Neuronal stem cell (in vitro differentiated cells): ENCODE data around the gene CIT.

Experiments used
- DNase-seq: peaks from one replicate; pipeline ENCODE4 v3.0.0-alpha.2; 2013; ENCODE audit warnings: low spot score
- H2AFZ ChIP-seq: one replicate; pipeline ENCODE4 v1.6.1; 2013; ENCODE audit warnings: mild to moderate bottlenecking, low read length, inconsistent platforms
- H2AK5ac ChIP-seq: 2 replicates; pipeline ENCODE4 v1.6.1; 2013; ENCODE audit warnings: low read depth, mild to moderate bottlenecking, inconsistent platforms, low read length, moderate library complexity, mixed read lengths
- H2BK120ac ChIP-seq: 2 replicates; pipeline ENCODE4 v1.6.1; 2013; ENCODE audit warnings: low read depth, mild to moderate bottlenecking, inconsistent platforms, low read length, moderate library complexity, mixed read lengths
- H2BK12ac ChIP-seq: one replicate; pipeline ENCODE4 v1.6.1; 2013; ENCODE audit warnings: low read length, inconsistent platforms
- H2BK15ac ChIP-seq: 2 replicates; pipeline ENCODE4 v1.6.1; 2013; ENCODE audit warnings: mild to moderate bottlenecking, low read length, inconsistent platforms, mixed read lengths
- H2BK5ac ChIP-seq: one replicate; pipeline ENCODE4 v1.6.1; 2013; ENCODE audit warnings: inconsistent platforms, mild to moderate bottlenecking, low read length, moderate library complexity
- H3K14ac ChIP-seq: one replicate; pipeline ENCODE4 v1.6.1; 2013; ENCODE audit warnings: low read length, inconsistent platforms
- H3K18ac ChIP-seq: 2 replicates; pipeline ENCODE4 v1.6.1; 2013; ENCODE audit warnings: low read length, inconsistent platforms
- H3K23ac ChIP-seq: 2 replicates; pipeline ENCODE4 v1.6.1; 2013; ENCODE audit warnings: low read depth, mild to moderate bottlenecking, mixed read lengths, low read length, inconsistent platforms; ENCODE audit not compliant: poor library complexity
- H3K27ac ChIP-seq: replicated peaks from 3 replicates; pipeline ENCODE4 v1.5.1; 2013; ENCODE audit warnings: low read length, inconsistent platforms
- H3K27me3 ChIP-seq, 3 experiments: 2 replicates each; pipeline ENCODE4 v1.6.1; 2013; ENCODE audit warnings: low read length in 3 of 3, mild to moderate bottlenecking in 2 of 3, inconsistent platforms in 1 of 3, low read depth in 1 of 3, mixed read lengths in 1 of 3, moderate library complexity in 1 of 3; ENCODE audit not compliant: control insufficient read depth in 3 of 3, insufficient read depth in 3 of 3
- H3K36me3 ChIP-seq, 2 donors: replicated peaks in 1 of 2; 2 replicates each; pipeline ENCODE4 v1.6.1; 2013; ENCODE audit warnings: low read length in 2 of 2; ENCODE audit not compliant: control insufficient read depth in 2 of 2, insufficient read depth in 2 of 2
- H3K4ac ChIP-seq: 2 replicates; pipeline ENCODE4 v1.6.1; 2013; ENCODE audit warnings: inconsistent platforms, mild to moderate bottlenecking, low read length, moderate library complexity
- H3K4me1 ChIP-seq, 2 donors: 1 replicate in 1 of 2; 2 replicates in 1 of 2; pipeline ENCODE4 v1.6.1; 2013; ENCODE audit warnings: low read length in 2 of 2, low read depth in 1 of 2; ENCODE audit not compliant: control insufficient read depth in 2 of 2, insufficient read depth in 1 of 2
- H3K4me2 ChIP-seq: one replicate; pipeline ENCODE4 v1.6.1; 2013; ENCODE audit warnings: mild to moderate bottlenecking, low read length, inconsistent platforms; ENCODE audit not compliant: insufficient read depth, poor library complexity, severe bottlenecking
- H3K4me3 ChIP-seq, 2 donors: 2 replicates each; pipeline ENCODE4 v1.5.1; 2013; ENCODE audit warnings: low read length in 2 of 2, mild to moderate bottlenecking in 2 of 2, inconsistent platforms in 1 of 2, moderate library complexity in 1 of 2
- H3K79me1 ChIP-seq: one replicate; pipeline ENCODE4 v1.6.1; 2013; ENCODE audit warnings: low read depth, mild to moderate bottlenecking, inconsistent platforms, low read length, moderate library complexity
- H3K9ac ChIP-seq: one replicate; pipeline ENCODE4 v1.6.1; 2013; ENCODE audit warnings: mild to moderate bottlenecking, low read depth, low read length, inconsistent platforms; ENCODE audit not compliant: poor library complexity
- H3K9me3 ChIP-seq, 2 donors: replicated peaks in 1 of 2; 2 replicates each; pipeline versions ENCODE3 to v1.6.1; 2013; ENCODE audit warnings: low read length in 2 of 2, mild to moderate bottlenecking in 2 of 2, inconsistent platforms in 1 of 2, low read depth in 1 of 2, mixed read lengths in 1 of 2, moderate library complexity in 1 of 2; ENCODE audit not compliant: control insufficient read depth in 2 of 2, insufficient read depth in 1 of 2
- H4K8ac ChIP-seq: one replicate; pipeline ENCODE4 v1.6.1; 2013; ENCODE audit warnings: low read depth, mild to moderate bottlenecking, inconsistent platforms, low read length, moderate library complexity
- H4K91ac ChIP-seq: one replicate; pipeline ENCODE4 v1.6.1; 2013; ENCODE audit warnings: low read length, low read depth, mild to moderate bottlenecking, inconsistent platforms; ENCODE audit not compliant: poor library complexity
- WGBS, 2 donors: extraction: QIAGEN DNeasy Blood & Tissue Kit; methylation state at CpG; one replicate each; pipeline ENCODE4 v1.1.7; 2013; ENCODE audit warnings: missing lambda C conversion rate in 2 of 2, mixed read lengths in 1 of 2; ENCODE audit not compliant: insufficient read length in 2 of 2, insufficient replicate concordance in 1 of 2; ENCODE audit errors: extremely low coverage in 2 of 2; 5-methylcytosine and 5-hydroxymethylcytosine counted together

The CIT gene

DNA sequence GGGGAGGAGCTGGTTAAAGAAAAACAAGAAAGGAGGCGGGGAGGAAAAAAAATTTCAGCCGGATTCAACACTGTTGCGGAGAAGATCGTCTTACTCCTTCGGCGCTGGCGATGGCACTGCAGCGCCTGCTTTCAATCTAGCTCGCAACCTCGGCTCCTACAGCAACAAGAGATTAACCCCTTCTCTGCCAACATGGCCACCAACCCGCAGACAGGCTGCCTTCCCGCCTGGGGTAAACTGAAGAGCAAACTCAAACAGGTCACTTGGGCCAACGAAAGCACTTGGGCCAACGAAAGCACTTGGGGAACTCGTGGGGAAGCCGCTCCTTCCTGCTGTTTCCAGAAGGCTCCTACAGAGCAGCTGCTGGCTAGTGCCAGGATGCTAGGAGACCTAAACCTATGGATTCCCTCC lies 73.7 kb downstream of the CIT start:
- Histone ChIP-seq H2BK5ac (no peak overlapping the region), H3K4me1 (peaks cover 0 to 8% of the 10 kb centered on the region in 2 donors), H4K8ac (no peak overlapping the region), H2BK15ac (no peak overlapping the region), H4K91ac (no peak overlapping the region), H3K36me3 (peaks cover 6 to 67% of the 10 kb centered on the region in 2 donors), H3K27me3 (no peaks in the 10 kb centered on the region), H3K18ac (no peak overlapping the region), H3K79me1 (peaks cover 2% of the 10 kb centered on the region), H3K27ac (no peak overlapping the region), H3K9me3 (peaks cover 3 to 15% of the 10 kb centered on the region in 2 donors), H3K4ac (no peak overlapping the region), H3K4me2 (peak overlapping the region; percentile 70), H2AFZ (no peak overlapping the region), H2BK12ac (no peak overlapping the region), H3K14ac (no peak overlapping the region), H2BK120ac (no peak overlapping the region), H2AK5ac (no peak overlapping the region), H3K4me3 (no peak overlapping the region), H3K9ac (no peak overlapping the region), H3K23ac (no peak overlapping the region)
- no CpG with 5 or more reads among the region's 16 CpGs for WGBS, 2 donors
- peak; percentile 38 for DNase-seq

GRCh38 chr12:119802472-119802871 lies 74.6 kb downstream of the CIT start:
- no peak overlapping the region for H3K4me3 ChIP-seq
- no CpG with 5 or more reads among the region's 4 CpGs for WGBS, 2 donors
- H3K4me1 ChIP-seq: peaks cover 0 to 8% of the 10 kb centered on the region in 2 donors
- no peak overlapping the region for H3K4ac ChIP-seq
- H3K18ac ChIP-seq: no peak overlapping the region
- no peak overlapping the region for H3K27ac ChIP-seq
- H2BK120ac ChIP-seq: no peak overlapping the region
- no peak overlapping the region for H3K4me2 ChIP-seq
- peaks cover 7 to 71% of the 10 kb centered on the region in 2 donors for H3K36me3 ChIP-seq
- H3K9me3 ChIP-seq: peaks cover 3 to 8% of the 10 kb centered on the region in 2 donors
- no peak overlapping the region for H2AK5ac ChIP-seq
- H3K23ac ChIP-seq: no peak overlapping the region
- H3K9ac ChIP-seq: no peak overlapping the region
- no peak overlapping the region for H4K91ac ChIP-seq
- H3K27me3 ChIP-seq: no peaks in the 10 kb centered on the region
- H2AFZ ChIP-seq: no peak overlapping the region
- H3K79me1 ChIP-seq: peaks cover 2% of the 10 kb centered on the region
- no peak overlapping the region for H2BK12ac ChIP-seq
- H3K14ac ChIP-seq: no peak overlapping the region
- no peak overlapping the region for H2BK15ac ChIP-seq
- no peak for DNase-seq
- H4K8ac ChIP-seq: no peak overlapping the region
- H2BK5ac ChIP-seq: no peak overlapping the region

GRCh38 chr12:119797090-119797489 lies 80.0 kb downstream of the CIT start:
- H3K79me1 ChIP-seq: peaks cover 7% of the 10 kb centered on the region
- no peaks in the 10 kb centered on the region for H3K27me3 ChIP-seq
- WGBS, 2 donors: no CpG with 5 or more reads among the region's 4 CpGs

DNA sequence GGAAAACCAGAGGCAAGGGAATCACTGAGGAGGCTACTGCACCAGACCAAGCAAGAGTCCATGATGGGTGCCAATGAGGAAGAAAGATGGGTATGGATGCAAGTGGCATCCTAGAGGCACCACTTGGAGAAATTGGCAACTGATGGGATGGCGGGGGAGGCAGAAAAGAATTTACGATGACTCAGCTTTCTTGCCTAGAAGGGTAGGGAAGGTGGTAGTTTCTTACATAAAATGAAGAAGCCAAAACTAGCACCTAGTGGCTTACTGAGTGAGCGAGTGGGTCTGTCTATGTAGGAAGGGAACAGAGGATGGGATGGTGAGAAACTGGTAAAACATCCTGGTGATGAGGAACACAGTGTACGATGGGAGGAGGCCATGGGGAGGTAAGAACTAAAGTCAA lies 80.8 kb downstream of the CIT start:
- Histone ChIP-seq H3K18ac (no peak overlapping the region), H2BK120ac (no peak overlapping the region), H2BK5ac (no peak overlapping the region), H3K4me2 (no peak overlapping the region), H2BK12ac (no peak overlapping the region), H3K14ac (no peak overlapping the region), H4K8ac (no peak overlapping the region), H3K27me3 (no peaks in the 10 kb centered on the region), H2AK5ac (no peak overlapping the region), H3K36me3 (peaks cover 15 to 77% of the 10 kb centered on the region in 2 donors), H3K79me1 (peaks cover 4% of the 10 kb centered on the region), H2BK15ac (no peak overlapping the region), H3K23ac (no peak overlapping the region), H3K4me1 (no peaks in the 10 kb centered on the region), H3K9me3 (peaks cover 0 to 2% of the 10 kb centered on the region in 2 donors), H3K4me3 (no peak overlapping the region), H4K91ac (no peak overlapping the region), H2AFZ (no peak overlapping the region), H3K4ac (no peak overlapping the region), H3K27ac (no peak overlapping the region), H3K9ac (no peak overlapping the region)
- no peak for DNase-seq
- WGBS, 2 donors: no CpG with 5 or more reads among the region's 4 CpGs

More at GRCh38 chr12:119797090-119797489, 80.0 kb downstream of the CIT start:
- Histone ChIP-seq H3K4ac (no peak overlapping the region), H3K9me3 (peaks cover 0 to 2% of the 10 kb centered on the region in 2 donors), H2BK12ac (no peak overlapping the region), H3K36me3 (peaks cover 18 to 79% of the 10 kb centered on the region in 2 donors), H3K9ac (no peak overlapping the region), H4K91ac (no peak overlapping the region), H3K27ac (no peak overlapping the region), H3K4me1 (no peaks in the 10 kb centered on the region), H2AK5ac (no peak overlapping the region), H3K4me2 (no peak overlapping the region), H3K14ac (no peak overlapping the region), H2BK5ac (no peak overlapping the region), H2AFZ (no peak overlapping the region), H2BK15ac (no peak overlapping the region), H4K8ac (no peak overlapping the region), H2BK120ac (no peak overlapping the region), H3K4me3 (no peak overlapping the region), H3K18ac (no peak overlapping the region), H3K23ac (no peak overlapping the region)
- DNase-seq: no peak
